HG03442 (cell line): Measurements from ENCODE around the gene MOGAT2.
A peak's percentile ranks its signal among the peaks of the same experiment; 100 is the strongest.
"Not testable (repeated sequence)": the region's sequence is repeated elsewhere in the genome, so short reads cannot be mapped to it uniquely, and the experiment has no call there.

Experiments
- ATAC-seq: cut with Tn5 transposase; IDR thresholded peaks from one replicate; pipeline ENCODE4 v1.9.1; 2021; ENCODE audit warnings: mild to moderate bottlenecking, moderate library complexity; ENCODE audit not compliant: unreplicated experiment

MOGAT2 gene

GRCh38 chr11:75748729-75749273 is 31.2 kb downstream of the MOGAT2 start:
- not testable (repeated sequence) for ATAC-seq

GRCh38 chr11:75754933-75755332 is 37.3 kb downstream of the MOGAT2 start:
- ATAC-seq = not testable (repeated sequence)

- no peak for ATAC-seq
These were observed 40.0 kb downstream of the MOGAT2 start for GRCh38 chr11:75757651-75758050.

GRCh38 chr11:75759832-75760231 is 42.2 kb downstream of the MOGAT2 start:
- no peak for ATAC-seq

GRCh38 chr11:75760243-75760642 is 42.6 kb downstream of the MOGAT2 start:
- ATAC-seq = no peak

GRCh38 chr11:75760710-75761493 is 43.3 kb downstream of the MOGAT2 start:
- no peak for ATAC-seq

GRCh38 chr11:75762158-75762557 is 44.5 kb downstream of the MOGAT2 start:
- ATAC-seq = no peak

- ATAC-seq = no peak
These were observed 45.2 kb downstream of the MOGAT2 start for GRCh38 chr11:75762885-75763284.

- ATAC-seq = no peak
These were observed 46.2 kb downstream of the MOGAT2 start for GRCh38 chr11:75763846-75764245.

GRCh38 chr11:75765116-75765515 is 47.5 kb downstream of the MOGAT2 start:
- no peak for ATAC-seq

GRCh38 chr11:75766443-75767227 is 49.0 kb downstream of the MOGAT2 start:
- ATAC-seq = no peak

GRCh38 chr11:75767228-75767572 is 49.6 kb downstream of the MOGAT2 start:
- ATAC-seq = no peak

- ATAC-seq = no peak
These were observed 50.1 kb downstream of the MOGAT2 start for GRCh38 chr11:75767793-75768111.

- ATAC-seq = peak; percentile 70
These were observed 50.7 kb downstream of the MOGAT2 start, which contains the start of gene DGAT2 for GRCh38 chr11:75768112-75768908. Gene DGAT2 (plus strand): TSS chr11:75768778. CDS start chr11:75768992, 214 bp downstream.

- ATAC-seq = no peak
These were observed 51.5 kb downstream of the MOGAT2 start for GRCh38 chr11:75768909-75769771.

GRCh38 chr11:75770102-75770501 is 52.5 kb downstream of the MOGAT2 start:
- no peak for ATAC-seq

- no peak for ATAC-seq
These were observed 54.2 kb downstream of the MOGAT2 start for GRCh38 chr11:75771646-75772410.

GRCh38 chr11:75773595-75774353 is 56.1 kb downstream of the MOGAT2 start:
- peak; percentile 83 for ATAC-seq

- ATAC-seq = no peak
These were observed 57.4 kb downstream of the MOGAT2 start for GRCh38 chr11:75775056-75775455.
